BE2C (cell line): Measurements from ENCODE around the gene PMEL.

Experiments used
- DNase-seq: peaks from one replicate; pipeline ENCODE4 v3.0.0-alpha.2; 2020
- H3K27me3 ChIP-seq: fragments of 250-450 bp; sonication (Bioruptor Pico); 2 replicates; pipeline ENCODE4 v1.5.1; 2020; ENCODE audit warnings: mild to moderate bottlenecking
- H3K36me3 ChIP-seq: fragments of 250-450 bp; sonication (Bioruptor Pico); 2 replicates; pipeline ENCODE4 v1.5.1; 2020; ENCODE audit warnings: mild to moderate bottlenecking
- H3K4me1 ChIP-seq: fragments of 250-450 bp; sonication (Bioruptor Pico); 2 replicates; pipeline ENCODE4 v1.5.1; 2020
- H3K4me3 ChIP-seq: 2 replicates; pipeline ENCODE4 v1.5.1; 2011; ENCODE audit warnings: low read depth, low read length
- H3K9me3 ChIP-seq: fragments of 250-450 bp; sonication (Bioruptor Pico); 2 replicates; pipeline ENCODE4 v1.5.1; 2020
- CTCF ChIP-seq: IDR thresholded peaks from 2 replicates; pipeline ENCODE4 v1.5.1; 2012; ENCODE audit warnings: mild to moderate bottlenecking, low read depth, low read length

The PMEL gene

GRCh38 chr12:55955800-55956508, 9.9 kb downstream of the PMEL start:
- H3K36me3 ChIP-seq: no peaks in the 10 kb centered on the region
- H3K4me3 ChIP-seq: no peak overlapping the region

GRCh38 chr12:55955344-55955743, 10.5 kb downstream of the PMEL start:
- no peaks in the 10 kb centered on the region for H3K4me1 ChIP-seq
- H3K36me3 ChIP-seq: no peaks in the 10 kb centered on the region
- no peaks in the 10 kb centered on the region for H3K27me3 ChIP-seq

More at GRCh38 chr12:55955800-55956508, 9.9 kb downstream of the PMEL start:
- Histone ChIP-seq H3K27me3 (no peaks in the 10 kb centered on the region), H3K9me3 (no peaks in the 10 kb centered on the region), H3K4me1 (no peaks in the 10 kb centered on the region)
- TF ChIP-seq CTCF: peak; percentile 46
- DNase-seq: peak; percentile 41

GRCh38 chr12:55946553-55946952, 19.3 kb downstream of the PMEL start:
- Histone ChIP-seq H3K36me3 (no peaks in the 10 kb centered on the region), H3K9me3 (no peaks in the 10 kb centered on the region), H3K4me3 (no peak overlapping the region), H3K4me1 (no peaks in the 10 kb centered on the region), H3K27me3 (no peaks in the 10 kb centered on the region)
- TF ChIP-seq CTCF: no peak
- DNase-seq: no peak

More at GRCh38 chr12:55955344-55955743, 10.5 kb downstream of the PMEL start:
- no peak for DNase-seq
- Histone ChIP-seq H3K9me3 (no peaks in the 10 kb centered on the region), H3K4me3 (no peak overlapping the region)
- no peak for TF ChIP-seq CTCF

- Histone ChIP-seq H3K4me3 (no peak overlapping the region), H3K36me3 (no peaks in the 10 kb centered on the region), H3K4me1 (peaks cover 4% of the 10 kb centered on the region; the same call in 1 of the 2 replicates), H3K9me3 (no peaks in the 10 kb centered on the region), H3K27me3 (no peaks in the 10 kb centered on the region)
- TF ChIP-seq CTCF: no peak
- no peak for DNase-seq
Observed at GRCh38 chr12:55942577-55943136, 23.2 kb downstream of the PMEL start.

GRCh38 chr12:55942055-55942454, 23.8 kb downstream of the PMEL start:
- Histone ChIP-seq H3K4me1 (peaks cover 4% of the 10 kb centered on the region; the same call in 1 of the 2 replicates), H3K27me3 (no peaks in the 10 kb centered on the region), H3K36me3 (no peaks in the 10 kb centered on the region), H3K4me3 (no peak overlapping the region), H3K9me3 (no peaks in the 10 kb centered on the region)
- TF ChIP-seq CTCF: no peak
- DNase-seq: no peak
